MM.1S (cell line): ENCODE results near the gene AK4.

Source experiments
- DNase-seq: peaks from one replicate; pipeline ENCODE4 v3.0.0-alpha.2; 2015
- H2AFZ ChIP-seq: fragments of 300-600 bp; sonication (generic); 2 replicates; pipeline ENCODE4 v1.6.0; 2016; ENCODE audit warnings: antibody characterized with exemption, low read length
- H3F3A ChIP-seq: fragments of 300-600 bp; sonication (generic); 2 replicates; pipeline ENCODE4 v1.6.1; 2016; ENCODE audit warnings: mild to moderate bottlenecking, antibody characterized with exemption, low read length, moderate library complexity, mixed read lengths; ENCODE audit not compliant: insufficient read depth
- H3K27ac ChIP-seq: fragments of 300-600 bp; sonication (generic); 2 replicates; pipeline ENCODE4 v1.5.1; 2016; ENCODE audit warnings: mild to moderate bottlenecking, low read length
- H3K27me3 ChIP-seq: fragments of 300-600 bp; sonication (generic); replicated peaks from 2 replicates; pipeline ENCODE4 v1.6.0; 2016; ENCODE audit warnings: low read length; ENCODE audit not compliant: insufficient read depth
- H3K36me3 ChIP-seq: fragments of 300-600 bp; sonication (generic); replicated peaks from 2 replicates; pipeline ENCODE4 v1.6.1; 2016; ENCODE audit warnings: mild to moderate bottlenecking, low read length, mixed read lengths; ENCODE audit not compliant: insufficient read depth
- H3K4me1 ChIP-seq: fragments of 300-600 bp; sonication (generic); 2 replicates; pipeline ENCODE4 v1.6.1; 2016; ENCODE audit warnings: low read length, mixed read lengths
- H3K4me2 ChIP-seq: fragments of 300-600 bp; sonication (generic); 2 replicates; pipeline ENCODE4 v1.6.0; 2016; ENCODE audit warnings: low read depth, low read length
- H3K4me3 ChIP-seq: fragments of 300-600 bp; sonication (generic); 2 replicates; pipeline ENCODE4 v1.5.1; 2016; ENCODE audit warnings: low read length, mixed read lengths
- H3K79me2 ChIP-seq: fragments of 300-600 bp; sonication (generic); 2 replicates; pipeline ENCODE4 v1.6.1; 2016; ENCODE audit warnings: mixed run types, low read length, mixed read lengths
- H3K9ac ChIP-seq: fragments of 300-600 bp; sonication (generic); 2 replicates; pipeline ENCODE4 v1.6.1; 2016; ENCODE audit warnings: low read length, mixed read lengths
- H3K9me2 ChIP-seq: fragments of 300-600 bp; sonication (generic); replicated peaks from 2 replicates; pipeline ENCODE4 v1.6.1; 2016; ENCODE audit warnings: mild to moderate bottlenecking, low read length, mixed read lengths; ENCODE audit not compliant: insufficient read depth
- H3K9me3 ChIP-seq: fragments of 300-600 bp; sonication (generic); replicated peaks from 2 replicates; pipeline ENCODE4 v1.6.1; 2016; ENCODE audit warnings: mild to moderate bottlenecking, low read length, mixed read lengths; ENCODE audit not compliant: insufficient read depth
- H4K20me1 ChIP-seq: fragments of 300-600 bp; sonication (generic); 2 replicates; pipeline ENCODE4 v1.6.1; 2016; ENCODE audit warnings: mild to moderate bottlenecking, low read length, moderate library complexity, mixed read lengths; ENCODE audit not compliant: insufficient read depth
- CTCF ChIP-seq: fragments of 300-600 bp; sonication (generic); IDR thresholded peaks from 2 replicates; pipeline ENCODE4 v1.5.1; 2016; ENCODE audit warnings: antibody characterized with exemption, low read length, mixed read lengths
- EZH2 ChIP-seq: fragments of 300-600 bp; sonication (generic); optimal IDR thresholded peaks from 2 replicates; pipeline ENCODE3; 2017; ENCODE audit warnings: low read depth, mild to moderate bottlenecking, antibody characterized with exemption, low read length, mixed read lengths
- EZH2phosphoT487 ChIP-seq: fragments of 300-600 bp; sonication (generic); IDR thresholded peaks from 2 replicates; pipeline ENCODE4 v1.6.1; 2018; ENCODE audit warnings: antibody characterized with exemption, low read length

Gene AK4

GRCh38 chr1:65264197-65264929 lies 116.4 kb downstream of the AK4 start:
- Histone ChIP-seq H3K4me2 (no peak overlapping the region), H3K9me2 (no peaks in the 10 kb centered on the region), H2AFZ (no peak overlapping the region), H3K4me1 (peaks cover 13% of the 10 kb centered on the region; the same call in 1 of the 2 replicates), H3K27me3 (no peaks in the 10 kb centered on the region), H3F3A (peaks cover 7% of the 10 kb centered on the region), H3K9me3 (no peaks in the 10 kb centered on the region), H3K4me3 (no peak overlapping the region), H3K9ac (no peak overlapping the region), H3K79me2 (no peaks in the 10 kb centered on the region), H3K27ac (no peak overlapping the region), H3K36me3 (no peaks in the 10 kb centered on the region), H4K20me1 (no peaks in the 10 kb centered on the region)
- DNase-seq: no peak
- TF ChIP-seq EZH2phosphoT487: no peak
- no peak for TF ChIP-seq EZH2
- no peak for TF ChIP-seq CTCF

- no peak overlapping the region for H3K27ac ChIP-seq
- H3K36me3 ChIP-seq: no peaks in the 10 kb centered on the region
- no peak for TF ChIP-seq EZH2
- TF ChIP-seq CTCF: no peak
- no peak for TF ChIP-seq EZH2phosphoT487
- no peak for DNase-seq
- H3K9ac ChIP-seq: no peak overlapping the region
- peak overlapping the region; percentile 22; the same call in 1 of the 2 replicates for H3K4me2 ChIP-seq
- H3K4me3 ChIP-seq: peak overlapping the region; percentile 18; the same call in 1 of the 2 replicates
- H4K20me1 ChIP-seq: no peaks in the 10 kb centered on the region
- H2AFZ ChIP-seq: no peak overlapping the region
- peaks cover 7% of the 10 kb centered on the region; the same call in 1 of the 2 replicates for H3K4me1 ChIP-seq
- H3K79me2 ChIP-seq: no peaks in the 10 kb centered on the region
- peaks cover 7% of the 10 kb centered on the region for H3F3A ChIP-seq
- no peaks in the 10 kb centered on the region for H3K27me3 ChIP-seq
- no peaks in the 10 kb centered on the region for H3K9me3 ChIP-seq
- H3K9me2 ChIP-seq: no peaks in the 10 kb centered on the region
These were observed 117.3 kb downstream of the AK4 start for GRCh38 chr1:65265296-65265650.

GRCh38 chr1:65265651-65266351 lies 117.8 kb downstream of the AK4 start:
- TF ChIP-seq EZH2 (no peak), CTCF (no peak), EZH2phosphoT487 (no peak)
- Histone ChIP-seq H3K36me3 (no peaks in the 10 kb centered on the region), H3K4me3 (peak overlapping the region; percentile 18; the same call in 1 of the 2 replicates), H3F3A (peaks cover 5% of the 10 kb centered on the region), H3K27ac (no peak overlapping the region), H3K27me3 (no peaks in the 10 kb centered on the region), H3K4me1 (0 out of 2 replicates have a peak, but pooled peaks cover 3% of the 10 kb centered on the region), H3K9ac (peak overlapping the region; percentile 24; the same call in 1 of the 2 replicates), H2AFZ (peak overlapping the region; percentile 41; the same call in 1 of the 2 replicates), H3K9me3 (no peaks in the 10 kb centered on the region), H3K9me2 (no peaks in the 10 kb centered on the region), H3K4me2 (peak overlapping the region; percentile 22; the same call in 1 of the 2 replicates), H3K79me2 (no peaks in the 10 kb centered on the region), H4K20me1 (no peaks in the 10 kb centered on the region)
- peak; percentile 16 for DNase-seq
